ENCODE data around the gene FBLN5.

The FBLN5 gene

GRCh38 chr14:91945751-91946621 is 1.5 kb downstream of the FBLN5 start:
- DNase-seq = no peak

GRCh38 chr14:91942946-91943345 is 4.5 kb downstream of the FBLN5 start:
- no peak for DNase-seq

DNA sequence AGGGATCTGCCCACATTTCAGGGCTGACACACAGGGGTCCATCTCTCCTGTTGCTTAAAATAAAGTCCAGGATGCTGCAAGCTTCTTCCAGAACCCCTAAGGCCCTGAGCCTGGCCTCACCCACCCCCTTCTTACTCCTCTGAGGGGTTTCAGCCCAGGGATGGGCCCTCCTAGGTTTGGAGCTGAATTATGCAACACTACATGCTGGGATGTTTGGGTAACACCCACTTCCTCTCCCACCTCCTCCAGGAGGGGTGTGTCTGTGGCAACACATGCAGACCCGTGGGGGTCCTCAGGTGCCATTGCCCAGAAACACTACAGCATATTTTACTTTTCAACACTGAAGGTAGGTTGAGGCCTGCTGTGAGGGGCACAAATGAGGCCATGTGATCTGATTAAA is 5.4 kb downstream of the FBLN5 start:
- DNase-seq = no peak

DNA sequence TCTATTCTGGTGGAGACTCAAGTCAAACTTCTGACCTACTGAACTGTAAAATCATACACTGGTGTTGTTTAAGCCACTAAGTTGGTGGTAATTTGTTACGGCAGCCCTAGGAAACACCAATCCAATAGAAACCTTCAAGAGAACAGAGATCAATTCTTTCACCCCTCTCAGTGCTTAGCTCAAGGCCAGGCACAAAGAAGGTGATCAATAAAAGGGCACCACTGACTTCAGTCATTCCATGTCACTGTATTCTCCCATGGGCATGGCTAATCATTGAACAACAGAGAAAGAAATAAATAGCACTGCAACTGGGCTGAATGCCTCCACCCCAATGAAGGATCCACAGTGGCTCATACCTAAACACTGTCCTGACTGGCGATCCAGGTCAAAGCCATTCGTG is 7.3 kb downstream of the FBLN5 start:
- DNase-seq = no peak

- no peak for DNase-seq
These were observed 11.9 kb downstream of the FBLN5 start for GRCh38 chr14:91935586-91935985.

DNA sequence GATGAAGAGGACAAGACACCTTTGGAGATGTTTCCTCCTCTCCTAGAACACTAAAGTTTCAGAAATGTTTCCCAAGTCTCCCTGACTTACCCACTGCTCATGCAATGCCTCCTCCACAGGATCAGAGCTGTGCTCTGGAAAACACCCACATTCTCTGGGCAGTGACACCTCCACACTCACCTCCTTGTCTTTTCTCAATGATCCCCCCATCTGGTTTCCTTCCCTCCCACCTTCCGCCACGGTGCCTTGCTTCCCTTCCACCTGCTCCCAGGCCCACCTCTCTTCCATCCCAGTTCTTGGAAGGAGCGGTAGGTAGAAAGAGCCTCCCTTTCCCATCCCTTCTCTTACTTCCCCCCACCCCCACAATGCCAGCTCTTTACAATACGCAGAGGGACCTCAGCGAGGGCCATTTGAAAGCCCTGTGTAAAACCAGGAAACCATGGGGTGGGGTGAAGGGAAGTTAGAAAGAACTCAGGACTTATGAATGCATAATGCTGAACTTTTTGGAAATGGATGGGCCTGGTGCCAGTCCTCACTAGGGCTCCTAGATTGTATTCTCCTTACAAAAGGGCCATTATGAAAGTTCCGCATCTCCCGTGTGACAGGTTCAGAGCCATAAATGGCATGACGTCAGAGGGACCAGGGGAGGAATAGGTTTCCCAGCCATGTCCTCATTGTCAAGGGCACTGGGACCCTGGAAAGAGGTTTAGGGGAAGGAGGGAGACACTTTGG is 12.8 kb downstream of the FBLN5 start:
- DNase-seq = no peak

DNA sequence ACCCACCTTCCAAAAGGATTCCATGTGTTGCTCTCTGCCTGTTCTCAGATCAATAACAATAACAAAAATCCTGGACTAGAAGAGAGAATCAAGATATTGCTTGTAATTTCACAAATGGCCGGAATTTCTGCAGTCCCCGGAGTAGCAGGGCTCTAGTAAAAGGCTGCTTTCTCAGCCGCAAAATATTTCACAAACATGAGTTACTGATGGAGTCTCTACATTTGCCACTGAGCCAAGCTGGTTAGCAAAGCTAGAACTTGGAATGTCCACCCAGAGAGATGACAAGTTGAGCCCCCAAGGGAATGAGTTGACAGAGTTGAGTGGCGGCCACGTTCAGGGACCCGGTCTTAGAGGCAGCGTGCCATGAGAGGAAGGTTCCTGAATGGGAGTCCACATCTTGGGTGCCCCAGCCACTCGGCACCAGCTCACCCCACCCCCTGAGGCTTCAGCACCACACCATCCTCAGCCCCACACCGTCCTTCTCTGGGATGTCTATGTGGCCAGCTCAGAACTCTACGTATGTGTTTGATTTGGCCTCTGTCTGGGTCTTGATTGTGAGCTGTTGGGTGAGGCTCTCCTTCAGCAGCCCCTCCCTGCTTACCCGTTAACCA is 15.9 kb downstream of the FBLN5 start:
- DNase-seq = no peak

- no peak for DNase-seq
These were observed 17.8 kb downstream of the FBLN5 start for GRCh38 chr14:91929700-91930099.

- DNase-seq = no peak
These were observed 19.7 kb downstream of the FBLN5 start for GRCh38 chr14:91927800-91928199.

DNA sequence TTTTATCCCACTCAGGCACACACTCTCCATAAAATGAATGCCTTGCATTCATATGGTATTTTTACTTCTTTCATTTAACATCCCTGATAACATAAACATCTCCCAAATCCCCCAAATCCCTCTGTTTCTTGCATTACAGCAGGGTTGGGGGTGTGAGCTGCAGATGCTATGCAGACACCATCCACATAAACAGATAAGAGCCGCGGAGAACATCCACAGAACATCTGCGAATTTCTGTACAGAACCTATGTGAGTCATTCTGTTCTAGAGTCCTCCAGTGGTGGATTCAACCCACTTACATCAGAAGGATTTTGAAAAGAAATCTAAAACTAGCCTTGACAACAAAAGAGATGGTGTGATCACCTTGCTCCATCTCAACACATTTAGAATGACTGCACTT is 20.3 kb downstream of the FBLN5 start:
- DNase-seq = no peak

GRCh38 chr14:91926131-91926890 is 21.2 kb downstream of the FBLN5 start:
- DNase-seq = no peak

- DNase-seq = no peak
These were observed 21.8 kb downstream of the FBLN5 start for GRCh38 chr14:91925727-91926121.

DNA sequence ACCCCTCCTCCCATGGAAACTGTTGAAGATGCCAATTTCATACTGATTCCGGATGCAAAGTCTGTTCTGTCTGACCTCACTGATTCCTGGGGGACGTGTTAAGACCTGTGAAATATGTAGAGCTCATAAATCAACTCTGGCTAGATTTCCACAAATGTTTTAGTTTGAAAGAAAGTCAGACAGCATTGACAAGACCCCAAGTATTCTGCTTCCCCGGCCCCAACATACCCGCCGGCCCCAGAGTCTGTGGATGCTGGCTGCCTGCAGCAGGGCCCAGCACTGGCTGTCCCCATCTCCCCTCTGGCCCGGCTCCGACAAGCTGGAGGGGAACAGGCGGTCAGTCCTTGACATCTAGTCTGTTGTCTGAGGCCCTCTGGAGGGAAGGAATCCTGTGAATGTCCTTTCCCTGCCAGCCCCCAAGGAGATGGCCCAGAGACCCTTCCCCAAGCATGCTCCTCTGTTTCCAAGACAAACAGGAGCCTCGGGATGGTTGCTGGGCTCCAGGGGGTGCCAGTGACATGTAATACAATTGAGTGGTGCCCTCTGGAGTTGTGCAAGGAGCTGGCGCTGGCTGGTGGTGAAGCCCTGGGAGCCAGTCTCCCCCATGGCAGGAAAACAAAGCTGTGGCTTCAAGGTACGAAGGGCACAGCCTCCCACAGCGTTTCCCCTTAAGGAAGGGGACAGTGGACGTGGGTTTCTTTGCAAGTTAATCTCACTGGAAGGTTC is 22.3 kb downstream of the FBLN5 start:
- no peak for DNase-seq

- no peak for DNase-seq
These were observed 27.0 kb downstream of the FBLN5 start for GRCh38 chr14:91920526-91920925.

- DNase-seq = no peak
These were observed 27.7 kb downstream of the FBLN5 start for GRCh38 chr14:91919814-91920213.

- no peak for DNase-seq
These were observed 29.2 kb downstream of the FBLN5 start for GRCh38 chr14:91918186-91918883.

GRCh38 chr14:91912035-91912434 is 35.5 kb downstream of the FBLN5 start:
- DNase-seq = no peak

GRCh38 chr14:91911474-91912032 is 35.9 kb downstream of the FBLN5 start:
- DNase-seq = peak; percentile 50

DNA sequence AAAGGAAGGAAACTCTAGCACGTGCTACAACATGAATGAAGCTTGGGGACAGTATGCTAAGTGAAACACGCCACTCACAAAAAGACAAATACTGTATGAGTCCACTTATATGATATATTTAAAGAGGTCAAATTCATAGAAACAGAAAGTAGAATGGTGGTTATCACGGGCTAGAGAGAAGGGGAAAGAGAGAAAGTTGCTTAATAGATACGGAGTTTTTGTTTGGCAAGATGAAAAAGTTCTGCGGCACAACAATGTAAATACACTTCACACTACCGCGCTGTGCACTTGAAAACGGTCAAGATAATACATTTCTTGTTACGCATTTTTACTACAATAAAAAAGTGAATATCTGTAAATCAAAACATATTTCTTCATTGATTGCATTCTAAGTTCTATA is 37.3 kb downstream of the FBLN5 start:
- no peak for DNase-seq

GRCh38 chr14:91906374-91906773 is 41.1 kb downstream of the FBLN5 start:
- no peak for DNase-seq

GRCh38 chr14:91904956-91905645 is 42.4 kb downstream of the FBLN5 start:
- DNase-seq = no peak

All from CD4-positive, alpha-beta T cell treated with Interferon gamma for 1 hour (primary cell).